BE2C (cell line): ENCODE data around the gene ST6GALNAC3.

Source experiments
- DNase-seq: peaks from one replicate; pipeline ENCODE4 v3.0.0-alpha.2; 2020
- H3K27me3 ChIP-seq: fragments of 250-450 bp; sonication (Bioruptor Pico); 2 replicates; pipeline ENCODE4 v1.5.1; 2020; ENCODE audit warnings: mild to moderate bottlenecking
- H3K36me3 ChIP-seq: fragments of 250-450 bp; sonication (Bioruptor Pico); 2 replicates; pipeline ENCODE4 v1.5.1; 2020; ENCODE audit warnings: mild to moderate bottlenecking
- H3K4me1 ChIP-seq: fragments of 250-450 bp; sonication (Bioruptor Pico); 2 replicates; pipeline ENCODE4 v1.5.1; 2020
- H3K4me3 ChIP-seq: 2 replicates; pipeline ENCODE4 v1.5.1; 2011; ENCODE audit warnings: low read depth, low read length
- H3K9me3 ChIP-seq: fragments of 250-450 bp; sonication (Bioruptor Pico); 2 replicates; pipeline ENCODE4 v1.5.1; 2020
- CTCF ChIP-seq: IDR thresholded peaks from 2 replicates; pipeline ENCODE4 v1.5.1; 2012; ENCODE audit warnings: mild to moderate bottlenecking, low read depth, low read length

The ST6GALNAC3 gene

GRCh38 chr1:76661531-76661930, 587.0 kb downstream of the ST6GALNAC3 start:
- Histone ChIP-seq H3K4me3 (no peak overlapping the region), H3K36me3 (no peaks in the 10 kb centered on the region), H3K9me3 (no peaks in the 10 kb centered on the region), H3K27me3 (no peaks in the 10 kb centered on the region), H3K4me1 (no peaks in the 10 kb centered on the region)
- no peak for TF ChIP-seq CTCF
- DNase-seq = no peak

- Histone ChIP-seq H3K4me1 (no peaks in the 10 kb centered on the region), H3K9me3 (no peaks in the 10 kb centered on the region), H3K27me3 (no peaks in the 10 kb centered on the region)
These were observed 592.0 kb downstream of the ST6GALNAC3 start for GRCh38 chr1:76666499-76666898.

GRCh38 chr1:76668046-76668445, 593.5 kb downstream of the ST6GALNAC3 start:
- no peaks in the 10 kb centered on the region for H3K9me3 ChIP-seq
- H3K4me1 ChIP-seq = no peaks in the 10 kb centered on the region
- DNase-seq = no peak
- H3K4me3 ChIP-seq = no peak overlapping the region
- TF ChIP-seq CTCF = no peak
- no peaks in the 10 kb centered on the region for H3K36me3 ChIP-seq
- no peaks in the 10 kb centered on the region for H3K27me3 ChIP-seq

More at GRCh38 chr1:76666499-76666898, 592.0 kb downstream of the ST6GALNAC3 start:
- H3K36me3 ChIP-seq = no peaks in the 10 kb centered on the region
- no peak for TF ChIP-seq CTCF
- H3K4me3 ChIP-seq = no peak overlapping the region
- no peak for DNase-seq

DNA sequence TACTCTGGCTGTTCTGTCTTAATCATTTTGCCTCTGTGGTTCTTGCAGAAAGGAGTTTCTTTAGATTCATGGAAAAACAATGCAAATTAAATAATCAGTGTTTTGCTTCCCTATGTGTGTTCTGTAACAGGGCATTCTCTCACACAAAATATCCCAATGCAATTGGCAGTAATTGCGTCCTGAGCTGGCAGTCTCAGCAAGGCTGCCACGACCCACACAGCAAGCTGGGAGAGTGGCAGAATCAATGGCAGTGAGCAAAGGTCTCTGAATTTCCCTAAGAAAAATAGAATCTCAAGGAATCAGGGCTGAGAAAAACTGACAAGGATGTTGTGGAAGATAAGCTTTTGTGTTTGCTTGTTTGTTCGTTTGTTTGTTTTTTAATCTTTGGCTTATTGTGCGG, 594.6 kb downstream of the ST6GALNAC3 start:
- no peaks in the 10 kb centered on the region for H3K27me3 ChIP-seq
- no peak for DNase-seq
- H3K4me3 ChIP-seq = no peak overlapping the region
- no peaks in the 10 kb centered on the region for H3K9me3 ChIP-seq
- H3K4me1 ChIP-seq = no peaks in the 10 kb centered on the region
- no peak for TF ChIP-seq CTCF
- H3K36me3 ChIP-seq = no peaks in the 10 kb centered on the region

DNA sequence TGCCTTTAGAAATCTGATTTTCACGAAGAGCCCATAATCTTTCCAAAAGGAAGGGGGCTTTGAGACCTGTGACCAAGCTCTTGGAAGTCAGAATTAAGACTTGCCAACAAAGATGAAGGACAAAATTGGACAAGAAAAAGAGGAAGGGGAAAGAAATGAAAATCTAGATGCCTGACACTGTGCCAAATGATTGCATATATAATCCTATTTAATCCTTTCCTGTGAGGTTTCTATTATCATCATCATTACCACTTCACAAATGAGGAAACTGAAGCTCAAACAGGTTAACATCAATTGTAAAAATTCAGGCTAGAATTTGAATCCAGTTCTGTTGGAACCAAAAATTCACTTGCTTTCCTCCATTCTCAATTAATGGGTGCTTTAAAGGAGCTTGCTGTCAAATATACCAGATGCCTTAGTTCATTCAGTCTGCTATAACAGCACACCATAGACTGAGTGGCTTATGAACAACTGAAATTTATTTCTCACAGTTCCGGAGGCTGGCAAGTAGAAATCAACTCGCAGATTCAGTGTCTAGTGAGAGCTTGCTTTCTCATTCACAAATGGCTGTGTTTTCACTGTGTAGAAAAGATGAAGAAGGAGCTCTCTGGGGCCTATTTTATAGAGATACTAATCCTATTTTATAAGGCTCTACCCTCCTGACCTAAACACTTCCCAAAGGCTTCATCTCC, 595.2 kb downstream of the ST6GALNAC3 start:
- no peak for DNase-seq
- no peaks in the 10 kb centered on the region for H3K36me3 ChIP-seq
- no peak for TF ChIP-seq CTCF
- no peak overlapping the region for H3K4me3 ChIP-seq
- no peaks in the 10 kb centered on the region for H3K9me3 ChIP-seq
- no peaks in the 10 kb centered on the region for H3K27me3 ChIP-seq
- no peaks in the 10 kb centered on the region for H3K4me1 ChIP-seq

DNA sequence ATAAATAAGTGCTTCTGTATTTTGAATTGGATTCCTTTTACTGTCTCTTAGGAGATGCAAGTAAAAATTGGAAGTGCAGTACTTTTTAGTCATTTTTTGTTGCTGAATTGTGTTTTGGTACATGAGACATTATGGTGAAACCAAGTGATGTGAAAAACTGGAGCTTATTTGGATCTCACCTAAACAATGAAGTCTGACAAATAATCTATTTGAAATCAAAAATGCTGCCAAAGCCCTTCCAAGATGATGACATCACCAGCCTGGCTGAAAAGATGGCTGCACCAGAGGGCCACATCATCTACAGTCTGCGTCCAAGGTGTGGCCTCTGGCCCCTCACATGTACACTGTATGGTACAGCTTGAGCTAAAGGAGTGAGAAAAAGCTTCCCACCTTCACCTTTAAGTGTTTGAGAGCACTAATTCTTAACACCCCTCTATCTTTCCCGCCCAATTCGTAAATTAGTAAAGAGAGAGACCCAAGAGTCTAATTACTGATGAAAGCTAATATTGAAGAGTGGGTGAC, 600.2 kb downstream of the ST6GALNAC3 start:
- no peaks in the 10 kb centered on the region for H3K36me3 ChIP-seq
- DNase-seq = no peak
- no peaks in the 10 kb centered on the region for H3K4me1 ChIP-seq
- H3K9me3 ChIP-seq = no peaks in the 10 kb centered on the region
- no peak overlapping the region for H3K4me3 ChIP-seq
- TF ChIP-seq CTCF = no peak
- H3K27me3 ChIP-seq = no peaks in the 10 kb centered on the region
